ENCODE data around the gene GPR180.
A peak's percentile ranks its signal among the peaks of the same experiment; 100 is the strongest.

The GPR180 gene

DNA sequence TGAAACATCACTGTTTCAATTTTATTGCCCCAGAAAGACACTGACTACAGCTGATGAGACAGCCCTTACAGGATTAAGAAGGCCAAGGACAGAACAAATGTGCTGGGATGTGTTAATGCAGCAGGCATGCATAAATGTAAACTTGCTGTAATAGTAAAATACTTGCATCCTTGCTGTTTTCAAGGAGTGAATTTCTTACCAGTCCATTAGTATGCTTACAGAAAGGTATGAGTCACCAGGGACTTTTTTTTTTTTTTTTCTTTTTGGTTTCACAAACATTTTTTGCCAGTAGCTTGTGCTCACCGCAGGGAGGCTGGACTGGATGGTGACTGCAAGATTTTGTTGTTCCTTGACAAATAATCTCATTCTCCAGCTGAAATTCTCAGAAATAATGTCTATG, 55.1 kb downstream of the GPR180 start:
- Histone ChIP-seq H3K27me3 (replicated peaks; ENCODE audit: control insufficient read depth, insufficient read depth, low read length) (peaks cover 8% of the 10 kb centered on the region), H3K9ac (ENCODE audit: low read length) (no peak overlapping the region), H3K36me3 (ENCODE audit: control insufficient read depth, insufficient read depth, low read length, severe bottlenecking) (no peaks in the 10 kb centered on the region), H3K9me3 (ENCODE audit: control insufficient read depth, low read length) (no peaks in the 10 kb centered on the region), H3K4me3 (ENCODE audit: low read length) (no peak overlapping the region), H3K4me1 (ENCODE audit: control insufficient read depth, insufficient read depth, low read length) (peaks cover 7% of the 10 kb centered on the region)
- DNase-seq (ENCODE audit: low read depth) = peak; percentile 84

DNA sequence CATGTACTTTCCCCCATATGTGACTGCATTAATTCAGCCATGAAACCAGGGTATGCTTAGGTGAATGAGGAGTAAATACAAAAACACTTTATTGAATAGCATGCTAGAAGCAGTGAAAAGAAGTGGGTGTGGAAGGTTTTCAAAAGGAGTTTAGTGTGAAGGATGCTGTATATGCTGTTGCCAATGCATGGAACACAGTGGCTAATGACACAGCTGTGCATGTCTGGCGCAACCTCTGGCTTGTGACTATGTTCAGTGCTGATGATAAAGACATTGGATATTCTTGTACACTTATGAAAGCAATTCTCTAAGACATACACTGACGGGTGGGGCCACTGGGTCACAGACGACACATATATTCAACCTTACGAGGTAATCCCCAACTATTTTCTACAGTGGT, 55.5 kb downstream of the GPR180 start:
- Histone ChIP-seq H3K4me1 (ENCODE audit: control insufficient read depth, insufficient read depth, low read length) (peaks cover 7% of the 10 kb centered on the region), H3K27me3 (replicated peaks; ENCODE audit: control insufficient read depth, insufficient read depth, low read length) (peaks cover 12% of the 10 kb centered on the region), H3K9ac (ENCODE audit: low read length) (no peak overlapping the region), H3K9me3 (ENCODE audit: control insufficient read depth, low read length) (no peaks in the 10 kb centered on the region), H3K36me3 (ENCODE audit: control insufficient read depth, insufficient read depth, low read length, severe bottlenecking) (no peaks in the 10 kb centered on the region), H3K4me3 (ENCODE audit: low read length) (no peak overlapping the region)
- DNase-seq (ENCODE audit: low read depth) = peak; percentile 35

GRCh38 chr13:94658926-94659597, 57.4 kb downstream of the GPR180 start:
- Histone ChIP-seq H3K36me3 (ENCODE audit: control insufficient read depth, insufficient read depth, low read length, severe bottlenecking) (no peaks in the 10 kb centered on the region), H3K27me3 (replicated peaks; ENCODE audit: control insufficient read depth, insufficient read depth, low read length) (peaks cover 31% of the 10 kb centered on the region), H3K4me1 (ENCODE audit: control insufficient read depth, insufficient read depth, low read length) (peaks cover 7% of the 10 kb centered on the region), H3K9ac (ENCODE audit: low read length) (no peak overlapping the region), H3K9me3 (ENCODE audit: control insufficient read depth, low read length) (no peaks in the 10 kb centered on the region), H3K4me3 (ENCODE audit: low read length) (no peak overlapping the region)
- DNase-seq (ENCODE audit: low read depth) = no peak

GRCh38 chr13:94659598-94659946, 57.9 kb downstream of the GPR180 start:
- Histone ChIP-seq H3K4me3 (ENCODE audit: low read length) (no peak overlapping the region), H3K4me1 (ENCODE audit: control insufficient read depth, insufficient read depth, low read length) (peaks cover 7% of the 10 kb centered on the region), H3K9me3 (ENCODE audit: control insufficient read depth, low read length) (no peaks in the 10 kb centered on the region), H3K36me3 (ENCODE audit: control insufficient read depth, insufficient read depth, low read length, severe bottlenecking) (no peaks in the 10 kb centered on the region), H3K9ac (ENCODE audit: low read length) (no peak overlapping the region), H3K27me3 (replicated peaks; ENCODE audit: control insufficient read depth, insufficient read depth, low read length) (peaks cover 32% of the 10 kb centered on the region)
- no peak for DNase-seq (ENCODE audit: low read depth)

DNA sequence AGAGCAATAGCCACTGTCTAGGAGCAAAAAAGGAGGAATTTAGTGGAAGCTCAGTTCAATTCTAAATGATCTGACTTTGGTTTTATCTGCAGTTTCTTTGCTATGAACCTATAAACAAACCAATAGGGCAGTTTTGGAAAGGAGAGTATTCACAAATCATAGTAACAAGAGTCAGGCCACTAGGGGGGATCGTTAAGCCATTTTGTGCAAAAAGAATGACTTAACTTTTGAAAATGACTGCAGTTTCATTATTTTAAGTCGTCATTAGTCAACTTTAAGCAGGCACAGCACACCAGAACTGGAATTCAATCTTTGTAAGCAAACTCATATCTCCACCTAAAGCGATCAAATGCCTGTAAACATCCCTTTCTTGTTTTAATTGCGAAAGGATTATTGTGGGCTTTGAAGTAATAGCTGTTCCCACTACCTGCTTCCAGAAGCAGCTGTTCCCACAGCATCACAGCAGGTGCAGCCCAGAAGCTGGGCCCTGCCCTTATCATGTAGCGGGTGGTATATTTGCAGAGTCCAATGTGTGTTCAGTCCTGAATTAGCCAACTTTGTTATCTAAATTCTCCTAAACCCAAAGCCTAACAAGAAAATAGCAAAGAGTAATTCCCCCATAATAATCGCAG, 59.2 kb downstream of the GPR180 start:
- H3K4me1 ChIP-seq (ENCODE audit: control insufficient read depth, insufficient read depth, low read length) = peaks cover 7% of the 10 kb centered on the region
- no peaks in the 10 kb centered on the region for H3K36me3 ChIP-seq (ENCODE audit: control insufficient read depth, insufficient read depth, low read length, severe bottlenecking)
- H3K27me3 ChIP-seq (replicated peaks; ENCODE audit: control insufficient read depth, insufficient read depth, low read length) = peaks cover 42% of the 10 kb centered on the region
- no peaks in the 10 kb centered on the region for H3K9me3 ChIP-seq (ENCODE audit: control insufficient read depth, low read length)
- no peak overlapping the region for H3K4me3 ChIP-seq (ENCODE audit: low read length)
- H3K9ac ChIP-seq (ENCODE audit: low read length) = no peak overlapping the region
- DNase-seq (ENCODE audit: low read depth) = peak; percentile 44

DNA sequence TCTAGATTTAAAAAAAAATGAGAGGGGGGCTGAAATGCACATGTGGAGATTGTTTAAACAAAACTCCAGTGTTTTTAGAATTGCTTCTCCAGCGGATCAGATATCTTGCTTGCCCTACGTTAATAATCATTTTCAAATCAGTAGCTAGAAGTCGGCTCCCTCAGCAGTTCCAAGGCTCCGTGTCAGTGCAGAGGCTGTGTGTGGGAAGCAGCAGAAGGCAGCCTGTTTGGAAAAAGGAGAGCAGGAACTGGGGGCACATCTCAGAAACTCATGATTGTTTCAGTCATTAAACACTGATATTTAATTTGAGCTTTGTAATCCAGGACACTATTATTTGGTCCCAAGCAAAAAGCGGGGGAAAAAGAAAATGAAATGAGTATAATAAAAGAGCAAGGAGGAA, 59.7 kb downstream of the GPR180 start:
- H3K9me3 ChIP-seq (ENCODE audit: control insufficient read depth, low read length) = no peaks in the 10 kb centered on the region
- H3K4me1 ChIP-seq (ENCODE audit: control insufficient read depth, insufficient read depth, low read length) = peaks cover 7% of the 10 kb centered on the region
- H3K4me3 ChIP-seq (ENCODE audit: low read length) = no peak overlapping the region
- peaks cover 47% of the 10 kb centered on the region for H3K27me3 ChIP-seq (replicated peaks; ENCODE audit: control insufficient read depth, insufficient read depth, low read length)
- no peak for DNase-seq (ENCODE audit: low read depth)
- H3K36me3 ChIP-seq (ENCODE audit: control insufficient read depth, insufficient read depth, low read length, severe bottlenecking) = no peaks in the 10 kb centered on the region
- H3K9ac ChIP-seq (ENCODE audit: low read length) = no peak overlapping the region

GRCh38 chr13:94662274-94662945, 60.8 kb downstream of the GPR180 start:
- no peak for DNase-seq (ENCODE audit: low read depth)
- H3K9ac ChIP-seq (ENCODE audit: low read length) = no peak overlapping the region
- H3K27me3 ChIP-seq (replicated peaks; ENCODE audit: control insufficient read depth, insufficient read depth, low read length) = peaks cover 56% of the 10 kb centered on the region
- no peaks in the 10 kb centered on the region for H3K9me3 ChIP-seq (ENCODE audit: control insufficient read depth, low read length)
- H3K4me1 ChIP-seq (ENCODE audit: control insufficient read depth, insufficient read depth, low read length) = no peaks in the 10 kb centered on the region
- no peaks in the 10 kb centered on the region for H3K36me3 ChIP-seq (ENCODE audit: control insufficient read depth, insufficient read depth, low read length, severe bottlenecking)
- H3K4me3 ChIP-seq (ENCODE audit: low read length) = no peak overlapping the region

DNA sequence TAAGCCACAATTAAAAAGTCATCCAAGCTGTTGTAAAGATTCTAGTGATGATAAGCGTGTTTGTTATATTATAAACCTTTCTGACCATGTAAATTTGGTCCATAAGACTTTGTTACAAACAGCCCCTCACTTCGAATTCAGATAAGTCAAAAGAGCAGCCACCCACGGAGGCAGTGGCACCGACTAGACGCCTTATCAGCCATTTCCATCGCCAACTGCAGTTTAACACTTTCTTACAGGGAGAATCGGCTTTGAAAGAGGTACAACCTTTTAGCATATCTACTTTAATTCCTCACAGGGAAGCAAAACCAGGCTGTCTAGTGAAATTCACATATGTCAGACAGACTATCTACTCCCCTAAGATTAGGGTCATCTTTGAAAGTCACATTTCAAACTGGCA, 63.2 kb downstream of the GPR180 start:
- no peak overlapping the region for H3K9ac ChIP-seq (ENCODE audit: low read length)
- no peaks in the 10 kb centered on the region for H3K9me3 ChIP-seq (ENCODE audit: control insufficient read depth, low read length)
- H3K4me3 ChIP-seq (ENCODE audit: low read length) = no peak overlapping the region
- DNase-seq (ENCODE audit: low read depth) = no peak
- H3K4me1 ChIP-seq (ENCODE audit: control insufficient read depth, insufficient read depth, low read length) = no peaks in the 10 kb centered on the region
- no peaks in the 10 kb centered on the region for H3K36me3 ChIP-seq (ENCODE audit: control insufficient read depth, insufficient read depth, low read length, severe bottlenecking)
- H3K27me3 ChIP-seq (replicated peaks; ENCODE audit: control insufficient read depth, insufficient read depth, low read length) = peaks cover 66% of the 10 kb centered on the region

- no peak for DNase-seq (ENCODE audit: low read depth)
- Histone ChIP-seq H3K4me1 (ENCODE audit: control insufficient read depth, insufficient read depth, low read length) (no peaks in the 10 kb centered on the region), H3K36me3 (ENCODE audit: control insufficient read depth, insufficient read depth, low read length, severe bottlenecking) (no peaks in the 10 kb centered on the region), H3K27me3 (replicated peaks; ENCODE audit: control insufficient read depth, insufficient read depth, low read length) (peaks cover 67% of the 10 kb centered on the region), H3K4me3 (ENCODE audit: low read length) (no peak overlapping the region), H3K9me3 (ENCODE audit: control insufficient read depth, low read length) (no peaks in the 10 kb centered on the region), H3K9ac (ENCODE audit: low read length) (no peak overlapping the region)
Measured at GRCh38 chr13:94666065-94666464, 64.4 kb downstream of the GPR180 start.

DNA sequence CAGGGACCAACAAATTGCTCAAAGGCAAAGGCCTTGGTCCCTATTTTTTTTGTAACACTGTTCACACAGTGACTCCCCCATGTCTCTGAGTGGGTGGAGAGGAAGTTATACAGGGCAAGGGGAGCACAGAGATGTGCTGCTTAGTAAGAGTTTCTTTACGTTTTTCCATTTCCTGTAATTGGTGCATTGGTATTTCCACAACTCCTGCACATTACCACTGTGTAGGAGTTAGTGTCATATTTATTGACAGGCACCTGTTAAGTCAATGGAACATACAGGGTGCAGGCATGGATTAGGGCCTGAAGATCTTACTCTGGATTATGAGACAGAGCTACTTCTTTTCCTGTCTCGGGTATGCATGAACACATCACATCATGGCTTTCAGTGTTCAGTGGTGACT, 65.5 kb downstream of the GPR180 start:
- no peak for DNase-seq (ENCODE audit: low read depth)
- H3K27me3 ChIP-seq (replicated peaks; ENCODE audit: control insufficient read depth, insufficient read depth, low read length) = peaks cover 57% of the 10 kb centered on the region
- H3K4me1 ChIP-seq (ENCODE audit: control insufficient read depth, insufficient read depth, low read length) = no peaks in the 10 kb centered on the region
- no peak overlapping the region for H3K4me3 ChIP-seq (ENCODE audit: low read length)
- no peaks in the 10 kb centered on the region for H3K9me3 ChIP-seq (ENCODE audit: control insufficient read depth, low read length)
- H3K36me3 ChIP-seq (ENCODE audit: control insufficient read depth, insufficient read depth, low read length, severe bottlenecking) = no peaks in the 10 kb centered on the region
- no peak overlapping the region for H3K9ac ChIP-seq (ENCODE audit: low read length)

- Histone ChIP-seq H3K9ac (ENCODE audit: low read length) (no peak overlapping the region), H3K36me3 (ENCODE audit: control insufficient read depth, insufficient read depth, low read length, severe bottlenecking) (no peaks in the 10 kb centered on the region), H3K9me3 (ENCODE audit: control insufficient read depth, low read length) (no peaks in the 10 kb centered on the region), H3K4me3 (ENCODE audit: low read length) (no peak overlapping the region), H3K4me1 (ENCODE audit: control insufficient read depth, insufficient read depth, low read length) (no peaks in the 10 kb centered on the region), H3K27me3 (replicated peaks; ENCODE audit: control insufficient read depth, insufficient read depth, low read length) (peaks cover 35% of the 10 kb centered on the region)
- DNase-seq (ENCODE audit: low read depth) = no peak
Measured at GRCh38 chr13:94672400-94672799, 70.7 kb downstream of the GPR180 start.

All from adipocyte (in vitro differentiated cells).